Mucosa of stomach (tissue), 1 donor: ENCODE measurements around the gene AGBL5.

Experiments
- H3K27me3 ChIP-seq: one replicate; pipeline ENCODE4 v1.7.0; 2013; ENCODE audit warnings: mild to moderate bottlenecking, low read length; ENCODE audit not compliant: control insufficient read depth, insufficient read depth
- H3K36me3 ChIP-seq: one replicate; pipeline ENCODE4 v1.7.0; 2013; ENCODE audit warnings: low read length; ENCODE audit not compliant: control insufficient read depth, insufficient read depth
- H3K4me1 ChIP-seq: one replicate; pipeline ENCODE4 v1.7.0; 2013; ENCODE audit warnings: mild to moderate bottlenecking, low read length; ENCODE audit not compliant: control insufficient read depth, insufficient read depth
- H3K4me3 ChIP-seq: one replicate; pipeline ENCODE4 v1.7.0; 2013; ENCODE audit warnings: low read length
- H3K9ac ChIP-seq: one replicate; pipeline ENCODE4 v1.7.0; 2013; ENCODE audit warnings: mild to moderate bottlenecking, low read length, moderate library complexity
- H3K9me3 ChIP-seq: one replicate; pipeline ENCODE4 v1.7.0; 2013; ENCODE audit warnings: mild to moderate bottlenecking, low read length, moderate library complexity; ENCODE audit not compliant: control insufficient read depth
- donor health status: Pancreatic carcinoma.

The AGBL5 gene

DNA sequence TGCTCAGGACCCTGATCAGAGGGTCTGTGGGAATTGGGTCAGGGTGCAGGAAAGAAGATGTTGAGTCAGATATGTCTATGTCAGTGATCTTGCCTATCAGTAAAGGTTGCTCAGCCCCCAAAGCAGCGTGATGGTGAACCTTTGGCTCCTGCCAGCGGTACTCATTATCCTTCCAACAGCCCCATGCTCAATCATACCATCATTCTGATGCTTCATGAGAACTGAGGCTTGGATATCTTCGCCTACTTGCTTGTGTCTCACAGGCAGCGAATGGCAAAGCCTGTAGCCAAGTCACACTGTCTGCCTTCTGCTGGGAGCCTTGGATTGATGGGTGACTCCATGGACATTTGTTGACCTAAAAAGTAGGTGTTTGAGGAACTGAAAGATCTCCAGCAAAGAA is 37.7 kb upstream of the AGBL5 start:
- Histone ChIP-seq H3K9ac (no peak overlapping the region), H3K9me3 (no peaks in the 10 kb centered on the region), H3K36me3 (no peaks in the 10 kb centered on the region), H3K27me3 (no peaks in the 10 kb centered on the region), H3K4me3 (no peak overlapping the region), H3K4me1 (peaks cover 32% of the 10 kb centered on the region)

DNA sequence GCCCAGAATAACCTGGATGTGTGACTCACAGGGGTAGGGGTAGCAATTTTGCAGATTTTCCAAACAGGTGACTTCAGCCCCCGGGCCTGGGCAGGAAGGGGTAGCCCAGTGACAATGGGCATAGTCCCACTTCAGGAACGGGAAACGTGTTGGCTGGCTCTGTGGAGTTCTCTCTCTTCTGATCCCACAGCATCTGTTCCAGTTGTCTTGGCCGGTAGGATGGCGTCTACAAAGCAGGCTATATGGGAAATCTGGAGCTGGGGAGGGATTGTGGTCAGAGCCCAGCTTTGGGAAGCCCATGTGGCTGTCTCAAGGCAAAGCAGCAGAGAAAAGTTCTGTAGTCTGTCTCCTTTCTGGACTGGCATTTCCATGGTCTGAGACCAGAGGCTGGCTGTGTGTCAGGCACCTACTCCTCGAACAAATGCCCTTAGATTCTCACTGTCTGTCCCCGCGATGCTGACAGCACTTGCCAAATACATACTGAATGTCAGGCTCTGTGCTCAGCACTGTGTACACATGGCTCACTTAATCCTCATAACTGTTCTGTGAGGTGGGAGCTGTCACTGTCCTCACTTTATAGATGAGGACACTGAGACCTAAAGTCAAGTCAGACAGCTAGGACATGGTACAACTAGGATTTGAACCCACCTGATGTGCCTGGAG is 36.6 kb upstream of the AGBL5 start:
- Histone ChIP-seq H3K9me3 (no peaks in the 10 kb centered on the region), H3K27me3 (no peaks in the 10 kb centered on the region), H3K4me3 (no peak overlapping the region), H3K9ac (no peak overlapping the region), H3K4me1 (peaks cover 30% of the 10 kb centered on the region), H3K36me3 (no peaks in the 10 kb centered on the region)

DNA sequence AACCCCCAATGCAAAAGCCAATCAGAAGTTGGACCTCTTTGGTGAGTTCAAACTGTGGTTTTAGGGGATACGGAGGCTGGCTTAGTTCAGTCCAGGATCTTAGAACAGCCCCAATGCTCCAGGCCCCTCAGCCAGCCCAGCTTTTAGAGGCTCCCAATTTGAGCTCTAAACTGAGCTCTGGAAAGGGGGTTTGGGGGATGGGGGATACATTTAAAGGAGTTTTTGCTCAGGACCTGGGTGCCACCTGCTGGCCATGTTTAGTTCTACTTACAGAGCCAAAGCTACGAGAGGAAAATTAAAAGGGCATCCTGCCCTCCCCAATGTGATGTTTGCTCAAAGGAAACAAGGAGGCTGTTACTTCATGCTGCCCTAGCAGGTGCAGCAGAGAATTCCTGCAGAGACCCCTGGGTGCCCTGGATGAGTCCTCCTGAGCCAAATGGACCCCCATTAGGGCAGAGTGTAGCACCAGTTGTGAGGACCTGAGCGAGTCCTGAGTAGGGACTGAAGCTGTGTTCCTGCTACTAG is 34.6 kb upstream of the AGBL5 start:
- H3K4me1 ChIP-seq, result peaks cover 35% of the 10 kb centered on the region

DNA sequence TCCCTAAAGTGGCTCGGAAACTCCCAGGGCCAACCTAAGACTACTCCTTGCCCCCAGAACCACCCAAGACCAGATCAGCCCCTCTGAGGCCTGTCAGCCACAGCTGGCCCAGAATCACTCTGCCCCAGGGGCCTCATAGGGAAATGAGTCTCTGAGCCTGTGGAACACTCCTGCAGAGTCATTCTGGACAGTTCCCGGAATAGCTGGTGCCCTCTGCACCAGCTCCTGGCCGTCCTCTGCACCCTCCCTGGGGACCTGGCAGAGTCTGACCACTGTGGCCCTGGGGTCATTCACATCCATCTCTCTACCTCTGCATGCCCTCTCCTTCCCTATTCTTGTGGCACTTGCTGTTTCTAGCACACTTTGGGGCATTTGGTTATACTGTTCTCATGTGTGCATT is 33.3 kb upstream of the AGBL5 start:
- Histone ChIP-seq H3K4me3 (no peak overlapping the region), H3K36me3 (no peaks in the 10 kb centered on the region), H3K9me3 (no peaks in the 10 kb centered on the region), H3K4me1 (peaks cover 38% of the 10 kb centered on the region), H3K27me3 (no peaks in the 10 kb centered on the region), H3K9ac (no peak overlapping the region)

More for the DNA sequence above, 34.6 kb upstream of the AGBL5 start:
- no peak overlapping the region for H3K9ac ChIP-seq
- no peak overlapping the region for H3K4me3 ChIP-seq
- no peaks in the 10 kb centered on the region for H3K9me3 ChIP-seq
- H3K27me3 ChIP-seq, result no peaks in the 10 kb centered on the region
- no peaks in the 10 kb centered on the region for H3K36me3 ChIP-seq

DNA sequence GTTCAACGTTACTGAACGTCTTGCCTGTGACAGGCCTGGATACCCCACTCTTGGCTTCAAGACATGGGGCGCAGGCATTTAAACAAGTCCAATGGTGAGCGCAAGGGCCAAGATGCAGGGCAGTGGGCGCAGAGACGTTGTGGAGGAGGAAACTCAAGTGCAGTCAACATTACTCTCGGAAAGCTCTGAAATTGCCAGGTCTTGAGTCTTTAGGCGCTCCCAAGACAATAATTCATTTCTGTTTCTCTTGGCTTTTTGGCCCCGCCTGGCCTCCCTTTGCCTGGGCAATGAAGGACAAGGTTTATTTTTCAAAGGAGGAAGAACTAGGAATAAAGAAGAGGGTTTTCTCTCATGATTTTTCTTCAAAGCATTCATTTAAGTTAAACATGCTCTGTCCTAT is 32.0 kb upstream of the AGBL5 start:
- Histone ChIP-seq H3K9me3 (no peaks in the 10 kb centered on the region), H3K4me3 (no peak overlapping the region), H3K4me1 (peaks cover 38% of the 10 kb centered on the region), H3K27me3 (no peaks in the 10 kb centered on the region), H3K9ac (no peak overlapping the region), H3K36me3 (peaks cover 7% of the 10 kb centered on the region)

DNA sequence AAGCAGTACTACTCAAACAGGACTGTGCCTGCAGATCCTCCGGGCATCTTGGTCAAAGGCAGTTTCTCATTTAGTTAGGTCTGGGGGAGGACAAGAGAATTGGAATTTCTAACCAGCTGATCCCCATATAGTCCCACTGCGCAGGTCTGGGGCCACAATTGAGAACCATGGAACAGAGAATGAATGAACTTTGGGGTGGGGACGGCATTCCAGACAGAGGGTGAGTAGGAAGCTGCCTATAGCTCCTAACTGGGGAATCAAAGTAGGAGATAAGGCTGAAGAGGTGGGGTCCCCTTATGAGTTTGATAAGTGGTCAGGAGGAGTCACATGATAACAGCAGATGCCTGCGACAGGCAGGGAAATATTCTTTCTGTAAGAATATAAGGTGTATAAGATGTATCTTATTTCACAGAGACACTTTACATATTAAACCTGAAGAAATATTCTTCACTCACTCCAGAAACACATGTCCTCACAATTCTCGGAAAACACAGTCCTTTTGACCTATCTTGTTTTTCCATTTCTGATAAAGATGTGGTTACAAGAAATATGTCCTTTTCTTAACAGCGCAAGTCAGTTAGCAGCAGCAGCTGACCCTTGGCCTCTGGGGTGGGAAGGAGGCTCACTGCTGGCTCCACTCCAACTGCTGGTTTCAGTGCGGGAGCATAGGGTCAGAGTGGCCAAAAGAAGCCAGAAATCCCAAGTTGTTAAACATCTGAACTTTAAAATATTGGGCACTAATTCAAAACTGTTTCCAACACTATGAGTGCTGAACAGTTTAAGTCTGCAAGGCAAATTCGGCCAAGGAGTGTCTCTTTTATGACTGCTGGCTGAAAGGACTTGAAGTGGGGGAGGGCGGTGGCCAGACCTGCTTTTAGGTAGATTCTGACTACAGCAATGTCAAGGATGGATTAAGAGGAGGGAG is 31.3 kb upstream of the AGBL5 start:
- no peaks in the 10 kb centered on the region for H3K9me3 ChIP-seq
- H3K4me1 ChIP-seq, result peaks cover 35% of the 10 kb centered on the region
- H3K9ac ChIP-seq, result no peak overlapping the region
- H3K4me3 ChIP-seq, result no peak overlapping the region
- no peaks in the 10 kb centered on the region for H3K27me3 ChIP-seq
- peaks cover 7% of the 10 kb centered on the region for H3K36me3 ChIP-seq

DNA sequence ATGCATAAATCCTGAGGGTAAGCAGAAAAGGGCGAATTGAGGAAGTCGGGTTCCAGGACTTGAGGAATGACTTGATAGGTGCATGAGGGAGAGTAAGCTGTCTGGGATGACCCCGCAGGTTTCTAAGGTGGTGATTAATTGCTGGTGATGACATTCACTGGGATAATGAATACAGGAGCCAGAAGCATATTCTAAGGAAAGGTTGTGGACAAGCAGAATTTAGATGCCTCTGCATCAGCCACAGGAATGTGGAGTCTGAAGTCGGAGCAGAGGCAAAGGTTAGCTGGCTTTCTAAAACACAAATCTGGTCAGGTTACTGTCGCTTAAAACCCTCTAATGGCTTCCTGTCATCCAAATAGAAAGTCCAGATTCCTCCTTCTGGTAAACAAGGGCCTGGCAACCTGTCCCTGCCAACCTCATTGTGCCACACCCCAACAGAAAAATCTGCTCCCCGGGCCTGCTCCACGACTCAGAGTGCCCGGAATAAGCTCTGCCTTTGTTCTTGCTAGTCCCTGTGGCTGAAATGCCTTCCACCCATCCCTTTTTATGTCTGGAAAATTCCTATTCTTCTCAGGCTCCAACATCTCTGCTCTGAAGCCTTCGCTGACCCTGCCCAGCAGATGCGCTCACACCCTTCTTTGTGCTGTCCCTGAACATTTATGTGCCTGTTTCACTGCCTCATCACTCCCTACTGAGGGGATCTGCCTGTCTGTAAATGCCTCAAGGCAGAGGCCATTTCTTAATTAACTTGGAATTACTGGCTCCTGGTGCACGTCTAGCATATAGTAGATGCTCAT is 30.0 kb upstream of the AGBL5 start:
- H3K36me3 ChIP-seq, result peaks cover 7% of the 10 kb centered on the region
- no peak overlapping the region for H3K9ac ChIP-seq
- H3K4me1 ChIP-seq, result peaks cover 25% of the 10 kb centered on the region
- H3K9me3 ChIP-seq, result no peaks in the 10 kb centered on the region
- H3K27me3 ChIP-seq, result no peaks in the 10 kb centered on the region
- no peak overlapping the region for H3K4me3 ChIP-seq

DNA sequence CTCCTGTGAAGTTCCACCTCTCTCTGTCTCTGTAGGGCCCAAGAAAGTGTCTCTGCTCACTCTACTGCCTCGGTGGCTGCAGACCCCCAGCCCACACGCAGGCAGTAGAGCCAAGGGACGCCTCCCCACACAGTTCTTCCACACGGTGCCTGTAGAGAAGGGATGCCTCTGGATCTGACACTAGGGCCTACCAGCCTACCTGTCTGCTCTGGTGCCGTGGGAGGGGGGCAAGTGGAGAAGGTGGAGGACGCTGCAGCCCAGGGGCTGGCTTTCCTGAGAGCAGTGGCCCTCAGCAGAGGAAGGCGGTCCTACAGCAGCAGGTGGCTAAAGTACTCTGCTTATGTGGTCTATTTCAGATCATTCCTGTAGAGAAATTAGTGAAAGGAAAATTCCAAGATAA is 27.7 kb upstream of the AGBL5 start:
- Histone ChIP-seq H3K9ac (no peak overlapping the region), H3K4me3 (no peak overlapping the region), H3K36me3 (peaks cover 7% of the 10 kb centered on the region), H3K4me1 (peaks cover 21% of the 10 kb centered on the region), H3K27me3 (no peaks in the 10 kb centered on the region), H3K9me3 (no peaks in the 10 kb centered on the region)

DNA sequence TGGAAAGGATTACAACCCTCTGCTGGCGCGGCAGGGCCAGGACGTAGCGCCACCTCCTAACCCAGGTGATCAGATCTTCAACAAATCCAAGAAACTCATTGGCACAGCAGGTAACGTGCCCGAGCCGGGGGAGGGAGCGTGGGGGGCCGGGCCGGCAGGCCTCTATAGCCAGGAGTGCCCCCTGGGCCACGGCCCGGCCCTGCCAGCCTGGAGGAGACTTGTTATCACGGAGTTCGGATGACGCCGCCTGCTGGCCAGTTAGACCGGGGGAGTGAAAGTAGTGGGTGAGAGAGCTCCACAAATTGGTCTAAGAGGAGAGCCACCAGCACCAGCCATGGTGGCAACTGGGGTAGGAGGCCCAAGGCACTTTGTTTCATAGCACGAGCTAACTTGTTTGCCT is 27.3 kb upstream of the AGBL5 start:
- Histone ChIP-seq H3K4me1 (peaks cover 21% of the 10 kb centered on the region), H3K36me3 (peaks cover 7% of the 10 kb centered on the region), H3K27me3 (no peaks in the 10 kb centered on the region), H3K9ac (no peak overlapping the region), H3K9me3 (no peaks in the 10 kb centered on the region), H3K4me3 (no peak overlapping the region)

DNA sequence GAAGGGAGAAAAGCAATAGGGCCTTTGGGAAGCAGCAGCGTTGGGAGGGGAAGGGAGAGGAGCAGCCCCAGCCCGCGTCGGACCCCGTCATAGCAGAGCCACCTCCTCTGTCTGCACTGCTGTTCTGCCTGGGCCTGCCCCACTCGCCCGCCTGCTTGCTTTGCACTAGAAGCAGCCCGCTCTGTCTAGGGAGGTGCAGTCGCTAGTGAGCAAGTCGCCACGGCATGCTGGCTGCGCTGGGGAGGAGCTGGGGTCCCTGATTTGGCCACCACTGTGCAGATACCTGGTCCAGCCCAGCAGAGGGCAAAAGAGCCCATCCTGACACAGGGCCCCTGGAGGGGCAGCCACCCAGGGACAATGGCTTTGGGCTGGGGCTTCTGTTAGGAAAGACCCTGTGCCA is 26.7 kb upstream of the AGBL5 start:
- Histone ChIP-seq H3K9ac (no peak overlapping the region), H3K9me3 (no peaks in the 10 kb centered on the region), H3K27me3 (no peaks in the 10 kb centered on the region), H3K36me3 (peaks cover 7% of the 10 kb centered on the region), H3K4me3 (no peak overlapping the region), H3K4me1 (peaks cover 19% of the 10 kb centered on the region)

DNA sequence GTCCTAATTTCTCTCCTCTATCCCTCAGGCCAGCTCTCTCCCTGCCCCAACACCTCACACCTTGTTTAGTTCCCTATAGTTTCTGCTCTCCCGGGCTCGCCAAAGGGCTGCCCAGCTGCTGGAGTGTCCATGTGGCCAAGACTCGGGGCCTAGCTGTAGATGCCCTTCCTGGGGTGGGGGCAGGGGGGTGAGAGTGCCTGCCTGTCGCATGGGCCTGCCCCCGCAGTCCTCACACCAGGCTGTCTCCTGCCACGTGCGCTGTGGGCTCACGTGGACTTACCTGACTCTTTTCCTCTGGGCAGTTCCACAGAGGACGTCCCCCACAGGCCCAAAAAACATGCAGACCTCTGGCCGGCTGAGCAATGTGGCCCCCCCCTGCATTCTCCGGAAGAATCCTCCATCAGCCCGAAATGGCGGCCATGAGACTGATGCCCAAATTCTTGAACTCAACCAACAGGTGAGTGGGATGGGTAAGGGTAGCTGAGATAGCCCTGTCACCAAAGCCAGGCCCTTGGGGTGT is 26.1 kb upstream of the AGBL5 start:
- H3K9me3 ChIP-seq, result no peaks in the 10 kb centered on the region
- H3K9ac ChIP-seq, result no peak overlapping the region
- no peak overlapping the region for H3K4me3 ChIP-seq
- H3K27me3 ChIP-seq, result no peaks in the 10 kb centered on the region
- H3K36me3 ChIP-seq, result peaks cover 7% of the 10 kb centered on the region
- H3K4me1 ChIP-seq, result peaks cover 13% of the 10 kb centered on the region
